IMR-90 (cell line): ENCODE measurements around the gene POLD4. TPM values are rescaled to one million over a fixed set of nuclear protein-coding genes. Genes with fewer than 3 reads are reported as not detected.

Experiments
- ATAC-seq: fragments of 200-7000 bp; cut with Tn5 transposase; 2 replicates; pipeline ENCODE4 v1.9.1; 2020; ENCODE audit warnings: low read depth, mild to moderate bottlenecking, moderate library complexity
- BruUV-seq: library from RNA; stranded (reverse); fragments of 400-500 nt; replicated peaks from 2 replicates; lab custom pipeline; 2021; lab: Mats Ljungman, UMichigan
- CTCF ChIA-PET: fragments of 300-600 bp; formaldehyde crosslinking; extraction: SDS; loops from one replicate; lab custom pipeline; 2021; ENCODE audit warnings: antibody characterized with exemption; lab: Yijun Ruan, JAX
- POLR2A ChIA-PET: fragments of 300-600 bp; sonication (Branson Sonifier 250); formaldehyde crosslinking; loops from one replicate; lab custom pipeline; 2022; ENCODE audit warnings: antibody characterized with exemption; ENCODE audit not compliant: unreplicated experiment; lab: Charles Lee
- DNase-seq: peaks from one replicate; pipeline ENCODE4 v3.0.0; 2013
- H2AFZ ChIP-seq: replicated peaks from 2 replicates; pipeline ENCODE3; 2013; ENCODE audit warnings: low read length, mild to moderate bottlenecking; ENCODE audit not compliant: poor library complexity
- H2AK5ac ChIP-seq: 2 replicates; pipeline ENCODE4 v1.6.1; 2013; ENCODE audit warnings: low read depth, low read length, inconsistent platforms
- H2AK9ac ChIP-seq: replicated peaks from 2 replicates; pipeline ENCODE3; 2013; ENCODE audit warnings: mild to moderate bottlenecking, low read depth, low read length, moderate library complexity; ENCODE audit not compliant: poor library complexity
- H2BK120ac ChIP-seq: 2 replicates; pipeline ENCODE4 v1.6.1; 2013; ENCODE audit warnings: low read depth, low read length, inconsistent platforms
- H2BK15ac ChIP-seq: 3 replicates; pipeline ENCODE4 v1.6.1; 2013; ENCODE audit warnings: low read depth, low read length, inconsistent platforms
- H2BK20ac ChIP-seq: 2 replicates; pipeline ENCODE4 v1.6.1; 2013; ENCODE audit warnings: low read depth, mild to moderate bottlenecking, inconsistent platforms, low read length, moderate library complexity
- H2BK5ac ChIP-seq: 2 replicates; pipeline ENCODE4 v1.6.1; 2013; ENCODE audit warnings: mild to moderate bottlenecking, low read depth, low read length, inconsistent platforms; ENCODE audit not compliant: poor library complexity, severe bottlenecking
- H3K14ac ChIP-seq: replicated peaks from 2 replicates; pipeline ENCODE4 v1.6.1; 2013; ENCODE audit warnings: low read depth, low read length, inconsistent platforms
- H3K18ac ChIP-seq: 2 replicates; pipeline ENCODE4 v1.6.1; 2013; ENCODE audit warnings: low read depth, low read length, control low read depth
- H3K23ac ChIP-seq: 2 replicates; pipeline ENCODE4 v1.6.1; 2013; ENCODE audit warnings: low read depth, low read length, inconsistent platforms
- H3K27ac ChIP-seq: 2 replicates; pipeline ENCODE4 v1.5.1; 2013; ENCODE audit warnings: mild to moderate bottlenecking, control low read depth, low read length; ENCODE audit not compliant: insufficient read depth
- H3K27me3 ChIP-seq: 2 replicates; pipeline ENCODE4 v1.6.1; 2013; ENCODE audit warnings: low read length; ENCODE audit not compliant: control insufficient read depth, insufficient read depth
- H3K36me3 ChIP-seq: 2 replicates; pipeline ENCODE4 v1.6.1; 2013; ENCODE audit warnings: low read length, mixed read lengths; ENCODE audit not compliant: control insufficient read depth, insufficient read depth
- H3K4ac ChIP-seq: 2 replicates; pipeline ENCODE4 v1.6.1; 2013; ENCODE audit warnings: low read depth, low read length, inconsistent platforms
- H3K4me1 ChIP-seq: 2 replicates; pipeline ENCODE4 v1.6.1; 2013; ENCODE audit warnings: low read length, mixed read lengths; ENCODE audit not compliant: control insufficient read depth, insufficient read depth
- H3K4me2 ChIP-seq: 2 replicates; pipeline ENCODE4 v1.6.1; 2013; ENCODE audit warnings: low read depth, mild to moderate bottlenecking, control low read depth, low read length, moderate library complexity
- H3K4me3 ChIP-seq: 2 replicates; pipeline ENCODE4 v1.5.1; 2013; ENCODE audit warnings: low read depth, mild to moderate bottlenecking, control low read depth, low read length, moderate library complexity; ENCODE audit not compliant: insufficient read depth
- H3K56ac ChIP-seq: 2 replicates; pipeline ENCODE4 v1.6.1; 2013; ENCODE audit warnings: low read length, inconsistent platforms; ENCODE audit not compliant: insufficient read depth; ENCODE audit errors: extremely low read depth
- H3K79me1 ChIP-seq, 2 experiments: 2 replicates each; pipeline ENCODE4 v1.6.1; 2013; ENCODE audit warnings: low read length in 2 of 2, inconsistent platforms in 1 of 2, low read depth in 1 of 2
- H3K9ac ChIP-seq: 2 replicates; pipeline ENCODE4 v1.6.1; 2013; ENCODE audit warnings: low read depth, low read length, control low read depth
- H3K9me1 ChIP-seq: 2 replicates; pipeline ENCODE4 v1.6.1; 2013; ENCODE audit warnings: low read length, inconsistent platforms; ENCODE audit not compliant: insufficient read depth
- H3K9me3 ChIP-seq: 2 replicates; pipeline ENCODE4 v1.6.1; 2013; ENCODE audit warnings: low read length; ENCODE audit not compliant: control insufficient read depth, insufficient read depth
- H4K20me1 ChIP-seq: 2 replicates; pipeline ENCODE4 v1.6.1; 2013; ENCODE audit warnings: low read length, inconsistent platforms; ENCODE audit not compliant: insufficient read depth
- H4K5ac ChIP-seq: 2 replicates; pipeline ENCODE4 v1.6.1; 2013; ENCODE audit warnings: mild to moderate bottlenecking, low read depth, low read length, control low read depth
- H4K8ac ChIP-seq, 2 experiments: 2 replicates each; pipeline ENCODE4 v1.6.1; 2013; ENCODE audit warnings: low read depth in 2 of 2, low read length in 2 of 2, control low read depth in 1 of 2, inconsistent platforms in 1 of 2
- H4K91ac ChIP-seq: 2 replicates; pipeline ENCODE4 v1.6.1; 2013; ENCODE audit warnings: low read depth, low read length, inconsistent platforms; ENCODE audit not compliant: insufficient read depth
- CEBPB ChIP-seq: IDR thresholded peaks from 2 replicates; pipeline ENCODE4 v1.6.1; 2012; ENCODE audit warnings: low read depth, low read length, improper control_type of control experiment
- CTCF ChIP-seq: conservative IDR thresholded peaks from 2 replicates; pipeline ENCODE4 v1.5.1; 2012; ENCODE audit warnings: mild to moderate bottlenecking, low read depth, low read length, improper control_type of control experiment
- FOS ChIP-seq: fragments of 150-350 bp; IDR thresholded peaks from 2 replicates; pipeline ENCODE4 v1.6.1; 2016; ENCODE audit warnings: low read depth, low read length
- MAZ ChIP-seq: IDR thresholded peaks from 2 replicates; pipeline ENCODE4 v1.6.1; 2012; ENCODE audit warnings: low read depth, mild to moderate bottlenecking, low read length, improper control_type of control experiment, moderate library complexity, borderline replicate concordance
- RAD21 ChIP-seq: IDR thresholded peaks from 2 replicates; pipeline ENCODE4 v1.6.1; 2012; ENCODE audit warnings: low read length, improper control_type of control experiment
- RFX5 ChIP-seq: IDR thresholded peaks from 2 replicates; pipeline ENCODE4 v1.8.0; 2012; ENCODE audit warnings: low read depth, mild to moderate bottlenecking, low read length, moderate library complexity
- WGBS, 2 experiments: methylation state at CpG; one replicate each; pipeline versions ENCODE4 v1.1.5 to v1.1.7; 2013; ENCODE audit warnings: missing lambda C conversion rate in 2 of 2; ENCODE audit not compliant: insufficient read length in 1 of 2; ENCODE audit errors: extremely low coverage in 2 of 2; 5-methylcytosine and 5-hydroxymethylcytosine counted together
- dilution Hi-C: fragments of 300-500 bp; cut with HindIII; formaldehyde crosslinking; loops from one replicate; pipeline ENCODE4 v1.14.3; 2018; ENCODE audit warnings: low sequenced_read_pairs; ENCODE audit not compliant: unreplicated experiment
- in situ Hi-C: fragments of 300-500 bp; cut with MboI; formaldehyde crosslinking; loops from 3 replicates; pipeline ENCODE4 v1.14.3; 2019; ENCODE audit warnings: low sequenced_read_pairs, inconsistent platforms, mixed read lengths
- intact Hi-C: fragments of 100-400 bp; cut with micrococcal nuclease; formaldehyde crosslinking; loops from 2 replicates; pipeline ENCODE4 v1.10.0; 2022
- polyA plus RNA-seq, 3 experiments: library from polyadenylated mRNA; depleted of rRNA; stranded (reverse); fragments of >200 nt; gene quantifications; 2 replicates each; pipeline ENCODE4 v1.2.3, GENCODE V29; 2012; ENCODE audit warnings: low replicate concordance in 1 of 3
- total RNA-seq: library from RNA; depleted of rRNA; stranded (reverse); fragments of >200 nt; gene quantifications from 2 replicates; pipeline ENCODE4 v1.2.3, GENCODE V29; 2012
- TF ChIP-seq, protein P1 (sequence below): fragments of 150-350 bp; IDR thresholded peaks from 2 replicates; pipeline ENCODE4 v1.6.1; 2017; ENCODE audit warnings: mild to moderate bottlenecking, antibody characterized with exemption, low read length, low read depth

Gene POLD4
- total and polyA plus RNA-seq, 2 of the 4 experiments (the other 2 are of a cell fraction) = 46.4 to 133 TPM

DNA sequence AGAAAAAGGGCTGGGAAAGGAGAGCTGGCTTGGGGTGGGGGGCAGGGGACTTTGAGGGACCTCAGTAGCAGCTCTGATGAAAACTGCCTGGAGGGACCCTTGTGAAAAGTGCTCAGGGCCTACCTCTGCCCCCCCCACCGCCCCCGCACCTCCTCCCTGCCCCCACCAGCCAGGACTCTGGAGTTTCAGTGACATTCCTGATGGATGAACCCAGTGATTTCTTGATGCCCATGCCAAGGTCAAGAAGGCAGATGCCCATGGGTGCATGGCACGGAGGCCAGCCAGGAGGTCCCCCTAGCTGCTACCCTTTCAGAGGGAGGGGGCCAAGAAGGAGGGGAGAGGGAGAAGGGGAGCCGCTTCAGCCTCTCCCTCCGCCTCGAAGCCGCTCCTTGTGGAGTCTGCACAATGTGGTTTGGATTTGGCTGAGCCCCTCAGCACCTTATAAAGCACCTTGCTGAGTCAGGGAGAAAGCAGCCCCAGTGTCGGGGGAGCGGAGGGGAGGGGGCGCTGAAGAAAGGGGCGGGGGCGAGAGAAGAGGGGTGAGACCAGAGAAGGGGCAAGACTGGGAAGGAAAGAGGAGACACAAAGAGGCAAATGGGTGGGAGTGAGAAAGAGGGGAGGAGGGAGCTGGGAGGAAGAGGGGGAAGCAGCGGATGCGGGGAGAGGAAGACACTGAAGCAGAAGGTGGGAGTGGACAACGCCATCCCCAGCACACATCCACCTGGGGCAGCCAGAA is 22.1 kb upstream of the POLD4 start:
- dilution Hi-C loops = no loop called here

More for the DNA sequence above, 22.1 kb upstream of the POLD4 start:
- H2BK120ac ChIP-seq = peak overlapping the region; percentile 94
- H2AK5ac ChIP-seq = peak overlapping the region; percentile 96
- intact Hi-C loops = no loop called here
- H3K4ac ChIP-seq = peak overlapping the region; percentile 96
- H3K23ac ChIP-seq = peak overlapping the region; percentile 72; the same call in 1 of the 2 replicates
- POLR2A ChIA-PET = interaction anchor here (0.6 to 1.7 kb wide), 4 partner anchors 17 to 53 kb away, joined by 3 to 11 read pairs (median 8); partner anchors contain the start of gene POLD4
- peaks cover 19% of the 10 kb centered on the region for H3K9me1 ChIP-seq
- peaks cover 0 to 22% of the 10 kb centered on the region in 2 experiments; a peak in 3 of 4 replicates for H3K79me1 ChIP-seq
- H4K8ac ChIP-seq = peak overlapping the region; percentile 66 to 82; a peak in 3 of 4 replicates
- no peak overlapping the region for H3K4me3 ChIP-seq
- peak overlapping the region; percentile 17 for H2BK5ac ChIP-seq
- no TSS peak for BruUV-seq
- H3K27ac ChIP-seq = peak overlapping the region; percentile 49
- TF ChIP-seq FOS (no peak), CTCF (no peak), MAZ (no peak), RAD21 (no peak), CEBPB (no peak), RFX5 (no peak)
- TF ChIP-seq, protein P1, sequence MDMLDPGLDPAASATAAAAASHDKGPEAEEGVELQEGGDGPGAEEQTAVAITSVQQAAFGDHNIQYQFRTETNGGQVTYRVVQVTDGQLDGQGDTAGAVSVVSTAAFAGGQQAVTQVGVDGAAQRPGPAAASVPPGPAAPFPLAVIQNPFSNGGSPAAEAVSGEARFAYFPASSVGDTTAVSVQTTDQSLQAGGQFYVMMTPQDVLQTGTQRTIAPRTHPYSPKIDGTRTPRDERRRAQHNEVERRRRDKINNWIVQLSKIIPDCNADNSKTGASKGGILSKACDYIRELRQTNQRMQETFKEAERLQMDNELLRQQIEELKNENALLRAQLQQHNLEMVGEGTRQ = no peak
- peak overlapping the region; percentile 95 for H4K91ac ChIP-seq
- no peaks in the 10 kb centered on the region for H3K27me3 ChIP-seq
- 0% methylated on average over 1 of the region's 15 CpGs; no CpG with 5 or more reads in 1 of the 2 experiments for WGBS, 2 experiments
- no peak overlapping the region for H3K56ac ChIP-seq
- H2BK15ac ChIP-seq = peak overlapping the region; percentile 84; the same call in 2 of the 3 replicates
- H3K9ac ChIP-seq = no peak overlapping the region
- peak overlapping the region; percentile 81 for H2AFZ ChIP-seq
- H3K9me3 ChIP-seq = no peaks in the 10 kb centered on the region
- peak overlapping the region; percentile 91 for H2AK9ac ChIP-seq
- ATAC-seq (no peak), DNase-seq (no peak)
- peaks cover 3% of the 10 kb centered on the region; the same call in 1 of the 2 replicates for H3K36me3 ChIP-seq
- peaks cover 38% of the 10 kb centered on the region for H3K4me1 ChIP-seq
- CTCF ChIA-PET = interaction anchor here (0.6 to 7.8 kb wide), 2 partner anchors 22 to 110 kb away, joined by 4 to 128 read pairs; partner anchors contain the start of gene POLD4
- in situ Hi-C loops = no loop called here
- peak overlapping the region; percentile 78; the same call in 1 of the 2 replicates for H2BK20ac ChIP-seq
- H4K20me1 ChIP-seq = peaks cover 16% of the 10 kb centered on the region
- no peak overlapping the region for H3K14ac ChIP-seq
- 0 out of 2 replicates have a peak overlapping the region, but pooled peaks have one; percentile 15 for H4K5ac ChIP-seq
- H3K4me2 ChIP-seq = no peak overlapping the region
- peak overlapping the region; percentile 21; the same call in 1 of the 2 replicates for H3K18ac ChIP-seq
